ENCODE data around the gene SOX5. TPM values are rescaled to one million over a fixed set of nuclear protein-coding genes. Genes with fewer than 3 reads are reported as not detected.

Gene SOX5
- total RNA-seq, 1 donor from 2014 or later: 2.2 TPM

DNA sequence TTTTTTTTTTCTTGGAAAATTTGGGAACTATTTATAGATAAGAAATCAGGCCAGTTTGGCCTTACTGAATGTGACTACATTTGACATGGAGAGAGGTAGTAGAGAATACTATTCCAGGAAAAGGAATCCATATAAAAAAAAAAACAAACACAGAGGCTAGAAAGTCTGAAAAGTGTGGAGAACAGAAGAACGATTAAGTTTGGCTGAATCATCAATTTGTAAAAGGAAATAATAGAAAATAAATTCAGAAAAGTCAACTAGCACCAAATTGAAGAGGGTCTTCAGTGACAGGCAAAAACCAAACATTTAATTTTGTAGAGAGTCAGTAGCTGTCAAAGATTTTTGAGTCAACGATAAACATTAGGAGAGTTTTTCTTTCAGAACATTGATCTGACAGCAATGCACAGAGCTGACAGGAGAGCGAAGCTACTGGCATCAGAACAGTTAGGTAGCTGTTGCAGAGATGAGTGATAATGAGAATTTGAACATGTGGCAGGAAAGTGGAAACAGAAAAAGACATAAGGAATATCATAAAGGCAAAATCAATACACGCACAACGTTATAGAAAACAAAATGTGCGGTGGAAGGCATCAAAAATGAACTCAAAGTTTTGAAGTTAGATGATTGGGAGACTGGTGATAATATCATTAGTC, 241.2 kb downstream of the SOX5 start:
- intact Hi-C loops (cut with DNase I): no loop called here

DNA sequence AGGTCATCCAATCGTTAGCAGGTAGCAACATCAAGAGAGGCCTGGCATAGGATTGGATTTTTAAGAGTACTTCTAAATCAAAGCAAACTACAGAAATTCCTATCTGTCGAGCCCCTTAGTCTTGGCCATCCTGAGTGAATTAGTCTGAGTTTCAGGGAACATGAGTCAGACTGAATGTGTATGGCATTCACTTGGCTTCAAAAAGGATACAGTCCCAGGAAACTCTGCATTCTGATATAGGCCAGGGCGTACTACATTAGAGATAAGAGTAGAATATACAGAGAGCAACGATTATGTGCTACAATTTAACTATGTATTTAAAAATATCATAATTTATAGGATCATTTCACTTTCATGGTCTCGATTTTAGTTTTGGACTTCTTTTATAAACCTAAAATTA, 242.2 kb downstream of the SOX5 start:
- DNase-seq (ENCODE audit: low spot score): no peak
- intact Hi-C loops (cut with DNase I): no loop called here

More for the DNA sequence above, 241.2 kb downstream of the SOX5 start:
- DNase-seq (ENCODE audit: low spot score): no peak

DNA sequence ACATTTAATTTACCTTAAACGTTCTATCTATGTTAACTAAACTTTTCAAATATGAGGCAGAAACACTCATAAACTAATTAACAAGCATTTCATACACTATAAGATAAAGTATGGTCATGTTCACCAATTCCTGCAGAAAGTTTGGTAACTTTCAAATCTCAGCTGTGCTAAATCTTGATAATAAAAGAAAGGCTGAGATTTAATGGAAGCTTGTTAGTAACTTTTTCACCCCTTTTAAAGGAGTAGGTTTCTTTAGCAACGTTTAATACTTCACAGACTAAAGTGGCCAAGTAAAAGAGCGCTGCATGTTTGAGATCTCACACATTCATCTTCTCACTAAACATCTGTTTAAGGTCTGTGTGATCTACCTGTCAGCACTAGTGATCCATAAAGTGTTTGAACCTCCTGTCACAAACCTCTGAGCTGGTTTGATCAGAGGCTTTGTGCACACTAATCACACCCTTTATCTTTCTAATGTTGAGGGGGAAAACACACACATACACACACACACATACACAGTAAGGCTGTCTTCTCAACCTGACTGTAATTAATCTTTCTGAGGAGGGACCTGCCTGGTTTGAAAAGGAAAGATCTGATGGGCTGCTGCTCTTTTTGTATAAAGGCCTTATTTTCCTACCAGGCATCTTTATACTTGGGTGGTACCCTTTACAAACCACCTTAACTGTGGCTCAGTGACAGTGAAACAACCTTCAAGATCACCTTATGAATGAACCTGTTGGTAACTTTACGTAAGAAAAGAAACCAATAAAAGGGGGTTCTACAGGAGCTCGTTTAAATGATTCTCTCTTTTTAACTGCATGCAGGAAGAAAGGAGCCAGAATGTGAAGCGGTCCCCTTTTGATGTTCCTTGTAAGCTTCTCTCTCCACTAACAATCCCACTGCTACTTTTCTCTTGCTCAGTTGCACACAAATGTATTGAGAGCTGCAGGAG, 244.2 kb downstream of the SOX5 start:
- no peak for DNase-seq (ENCODE audit: low spot score)
- intact Hi-C loops (cut with DNase I): no loop called here

DNA sequence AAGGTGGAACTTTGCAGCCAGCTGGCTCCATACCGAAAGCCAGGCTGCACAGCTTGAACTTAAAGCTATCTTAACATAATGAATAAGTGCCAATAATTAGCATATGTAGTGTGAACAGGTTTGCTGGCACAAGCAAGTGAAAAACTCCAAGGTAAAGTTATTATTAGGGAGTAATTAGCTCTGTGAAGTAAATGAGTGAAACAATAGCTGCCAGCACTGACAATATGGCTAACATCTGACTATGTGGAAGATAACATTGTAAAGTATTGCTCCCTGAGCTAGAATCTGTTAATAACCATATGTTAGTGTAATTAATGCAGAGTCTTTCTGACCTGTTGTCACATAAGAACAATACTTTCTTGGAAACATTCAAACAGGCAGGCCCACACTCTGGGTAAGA, 246.4 kb downstream of the SOX5 start:
- DNase-seq (ENCODE audit: low spot score): no peak
- intact Hi-C loops (cut with DNase I): no loop called here

DNA sequence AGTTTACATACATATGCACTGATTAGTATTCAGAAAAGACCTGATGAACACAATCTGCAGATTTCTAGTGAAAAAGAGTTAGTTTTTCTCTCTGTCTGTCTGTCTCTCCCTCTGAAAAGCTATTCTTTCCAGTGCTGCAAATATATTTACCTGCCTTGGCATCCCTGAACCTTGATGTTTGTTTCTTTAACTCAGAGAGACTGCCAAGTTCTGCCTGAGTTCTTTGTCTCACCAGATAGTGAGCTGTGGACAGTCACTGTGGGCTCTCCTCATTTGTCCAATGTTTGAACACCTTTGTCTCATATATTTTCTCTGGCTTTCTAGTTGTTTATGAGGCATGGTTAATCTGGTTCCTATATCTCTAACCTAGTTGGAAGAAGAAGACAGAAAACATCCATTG, 250.4 kb downstream of the SOX5 start:
- no peak for DNase-seq (ENCODE audit: low spot score)
- intact Hi-C loops (cut with DNase I): no loop called here

DNA sequence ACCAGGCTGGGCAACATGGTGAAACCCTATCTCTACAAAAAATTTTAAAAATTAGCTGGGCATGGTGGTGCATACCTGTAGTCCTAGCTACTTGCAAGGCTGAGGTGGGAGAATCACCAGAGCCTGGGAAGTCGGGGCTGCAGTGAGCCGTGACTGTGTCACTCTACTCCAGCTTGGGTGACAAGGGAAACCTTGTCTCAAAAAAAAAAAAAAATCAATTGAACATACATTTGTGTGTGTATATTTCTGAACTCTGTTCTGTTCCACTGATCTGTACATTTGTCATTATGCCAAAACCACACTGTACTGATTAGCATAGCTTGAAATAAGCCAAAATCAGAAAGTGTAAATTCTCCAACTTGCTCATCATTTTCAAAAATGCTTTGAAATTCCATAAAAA, 254.6 kb downstream of the SOX5 start:
- DNase-seq (ENCODE audit: low spot score): no peak
- intact Hi-C loops (cut with DNase I): no loop called here

DNA sequence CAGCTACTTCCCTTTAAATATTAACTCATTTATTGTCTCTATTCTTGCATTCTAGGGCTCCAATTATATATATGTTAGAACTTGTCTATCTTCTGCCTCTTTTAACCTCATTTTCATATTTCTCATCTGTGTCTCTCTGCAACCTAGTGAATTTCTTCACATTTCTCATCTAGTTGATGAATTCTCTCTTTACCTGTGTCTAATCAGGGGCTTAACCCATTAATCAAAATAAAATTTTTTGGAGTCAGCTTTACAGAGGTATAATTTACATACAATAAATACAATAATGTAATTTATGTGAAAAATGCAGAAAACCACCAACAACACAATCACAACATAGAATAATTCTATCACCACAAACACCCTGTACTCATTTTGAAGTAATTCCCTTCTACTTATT, 255.2 kb downstream of the SOX5 start:
- DNase-seq (ENCODE audit: low spot score): no peak
- intact Hi-C loops (cut with DNase I): no loop called here

DNA sequence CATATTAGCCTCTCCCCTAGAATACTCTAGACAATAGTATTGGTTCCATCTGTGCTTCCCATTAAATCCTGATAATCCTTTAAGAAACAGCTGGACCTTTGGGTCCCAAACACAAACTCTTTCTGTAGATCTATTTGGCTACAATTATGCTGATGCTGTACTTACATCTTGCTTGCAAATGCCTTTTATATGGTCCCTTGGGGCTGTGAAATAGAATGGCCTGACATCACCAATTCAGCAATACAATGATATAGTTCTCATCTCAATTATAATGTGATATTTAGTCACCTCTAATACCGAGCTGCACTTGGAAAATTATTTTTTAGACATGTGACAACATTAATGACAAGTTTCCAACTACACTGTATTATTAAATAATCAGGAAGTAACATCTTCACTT, 261.5 kb downstream of the SOX5 start:
- DNase-seq (ENCODE audit: low spot score): no peak
- intact Hi-C loops (cut with DNase I): no loop called here

DNA sequence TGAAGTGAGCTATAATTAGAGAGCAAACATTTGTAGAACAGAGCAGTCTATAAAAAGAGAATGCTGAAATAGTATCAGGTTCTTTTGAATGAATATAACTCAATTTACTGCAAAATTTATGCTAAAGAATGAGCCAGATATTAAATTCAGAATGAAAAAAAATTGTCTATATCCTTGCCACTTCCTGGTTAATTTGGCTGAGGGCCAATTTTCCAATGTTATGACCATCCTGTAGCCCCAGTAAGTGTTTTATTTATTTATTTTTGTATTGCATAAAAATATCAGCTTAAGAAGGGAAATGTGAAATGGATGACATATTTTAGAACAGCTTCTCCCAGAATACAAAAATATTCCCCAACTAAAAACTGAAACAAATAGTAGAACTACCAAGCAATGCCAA, 263.4 kb downstream of the SOX5 start:
- intact Hi-C loops (cut with DNase I): no loop called here
- no peak for DNase-seq (ENCODE audit: low spot score)

DNA sequence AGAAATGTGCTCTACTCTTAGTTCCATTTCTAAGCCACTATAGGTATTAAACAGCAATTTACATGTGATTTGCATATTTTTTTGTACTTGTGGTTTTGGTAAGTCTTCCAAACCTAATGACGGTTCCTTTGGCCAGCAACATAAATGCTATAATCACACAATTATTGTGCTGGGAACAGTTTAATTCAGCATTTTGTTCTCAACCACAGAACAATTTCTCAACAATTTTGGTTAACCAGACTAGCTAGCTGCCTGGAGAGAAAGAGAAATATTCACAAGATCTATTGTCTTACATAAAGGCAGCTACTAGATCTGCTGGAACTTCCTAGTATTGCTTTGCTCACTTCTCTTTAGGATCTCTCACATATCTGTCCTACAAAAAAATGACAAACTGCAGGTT, 265.3 kb downstream of the SOX5 start:
- no peak for DNase-seq (ENCODE audit: low spot score)
- intact Hi-C loops (cut with DNase I): no loop called here

DNA sequence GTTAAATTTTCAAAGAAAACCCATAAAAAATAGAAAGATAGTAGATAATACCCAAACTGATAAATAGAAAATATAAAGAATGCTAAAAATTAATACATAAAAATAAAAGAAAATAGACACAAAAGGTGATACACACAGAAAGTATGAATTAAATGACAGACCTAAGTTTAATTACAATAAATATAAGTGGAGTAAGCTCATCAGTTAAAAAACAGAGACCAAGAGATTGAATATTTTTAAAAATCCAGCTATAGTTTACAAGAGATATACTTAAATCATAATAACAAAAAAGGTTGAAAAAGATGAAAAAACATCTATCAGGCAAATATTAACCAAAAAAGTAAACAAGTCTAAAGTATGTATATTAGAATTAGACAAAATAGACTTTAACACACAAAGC, 268.2 kb downstream of the SOX5 start:
- intact Hi-C loops (cut with DNase I): no loop called here
- no peak for DNase-seq (ENCODE audit: low spot score)

DNA sequence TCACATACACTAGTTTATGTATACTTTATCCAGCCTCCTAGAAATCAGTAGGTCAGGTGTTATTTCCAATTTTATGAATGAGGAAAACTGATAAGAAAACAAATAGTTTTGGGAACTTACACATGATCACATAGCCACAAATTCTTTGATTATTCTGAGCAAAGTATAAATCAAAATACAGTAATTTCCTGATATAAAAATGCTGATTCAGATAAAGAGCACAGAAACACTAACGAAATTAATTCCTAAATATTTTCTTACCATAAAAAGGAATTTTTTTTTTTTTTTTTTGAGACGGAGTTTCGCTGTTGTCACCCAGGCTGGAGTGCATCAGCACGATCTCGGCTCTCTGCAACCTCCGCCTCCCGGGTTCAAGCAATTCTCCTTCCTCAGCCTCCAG, 275.4 kb downstream of the SOX5 start:
- no peak for DNase-seq (ENCODE audit: low spot score)
- intact Hi-C loops (cut with DNase I): no loop called here

DNA sequence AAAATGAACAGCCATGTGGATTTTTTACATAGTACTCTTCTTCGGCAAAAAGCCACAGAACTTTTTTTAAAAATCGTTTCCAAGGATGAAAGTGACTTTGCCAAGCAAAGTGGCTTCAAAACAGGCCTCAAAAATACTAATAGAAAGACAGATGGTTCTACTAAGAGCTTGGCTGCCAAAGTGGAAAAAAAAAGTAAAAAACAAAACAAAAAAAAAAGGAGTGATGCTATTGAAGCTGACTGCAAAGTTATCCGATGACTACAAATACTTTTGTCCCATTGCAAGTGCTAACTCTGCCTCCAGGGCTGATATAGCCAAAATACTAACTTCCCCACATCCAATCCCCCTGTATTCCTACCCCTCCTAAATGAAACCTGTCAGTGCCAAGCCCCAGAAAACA, 277.6 kb downstream of the SOX5 start:
- intact Hi-C loops (cut with DNase I): no loop called here
- DNase-seq (ENCODE audit: low spot score): no peak

DNA sequence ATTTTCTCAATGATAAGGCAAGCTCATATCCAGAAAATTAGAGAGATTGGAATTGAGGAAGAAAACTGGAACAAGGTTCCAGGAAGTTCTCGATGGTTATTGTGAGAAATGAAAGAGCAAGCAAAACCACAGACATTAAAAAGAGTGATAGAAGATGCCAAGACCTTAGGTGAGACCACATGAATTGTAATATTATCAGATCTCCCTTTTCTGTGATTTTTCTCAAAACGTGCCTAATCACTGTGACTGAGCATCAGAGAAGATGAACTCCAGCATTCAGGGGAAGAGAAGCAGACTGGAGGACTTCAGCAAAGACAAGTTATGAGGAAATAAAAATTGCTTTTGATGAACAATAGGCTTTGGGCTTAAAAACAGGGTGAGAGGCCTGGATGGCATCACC, 278.8 kb downstream of the SOX5 start:
- DNase-seq (ENCODE audit: low spot score): no peak
- intact Hi-C loops (cut with DNase I): no loop called here

DNA sequence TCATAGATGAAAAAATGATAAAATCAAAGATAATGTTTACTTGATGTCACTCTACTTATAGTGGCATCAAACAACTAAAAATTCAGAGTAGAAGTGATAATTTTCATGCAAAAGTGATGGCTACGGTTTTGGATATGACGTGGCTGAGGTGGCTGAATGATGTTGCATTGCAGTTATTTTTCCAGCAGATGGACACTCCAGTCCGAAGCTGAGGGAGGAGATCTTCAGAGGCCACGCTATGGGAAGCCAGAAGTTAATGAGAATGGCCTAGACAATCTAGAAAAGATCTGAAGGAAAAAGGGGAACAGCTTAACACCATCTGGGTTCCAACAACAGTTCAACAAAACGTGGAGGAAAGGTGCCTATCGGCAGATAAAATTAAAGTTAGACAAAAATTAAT, 279.8 kb downstream of the SOX5 start:
- intact Hi-C loops (cut with DNase I): no loop called here
- no peak for DNase-seq (ENCODE audit: low spot score)

DNA sequence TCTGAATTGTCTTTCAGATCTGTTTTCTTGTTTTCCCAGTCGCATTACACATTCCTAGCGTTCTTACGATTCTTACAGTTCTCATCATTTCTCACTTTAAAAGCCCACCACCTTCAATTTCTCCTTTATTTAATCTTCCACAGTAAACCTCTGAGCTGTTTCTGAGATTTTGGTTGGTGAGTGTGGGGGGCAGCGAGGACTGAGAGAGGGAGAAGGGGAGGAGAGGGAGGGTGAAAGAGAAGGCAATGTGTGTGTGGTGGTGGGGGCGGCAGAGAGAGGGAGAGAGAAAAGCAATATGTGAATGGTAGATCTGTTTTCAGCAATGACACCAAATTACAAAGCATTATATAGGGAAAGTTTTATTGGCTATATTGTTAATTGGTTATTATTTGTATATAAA, 282.6 kb downstream of the SOX5 start:
- intact Hi-C loops (cut with DNase I): no loop called here
- DNase-seq (ENCODE audit: low spot score): no peak

DNA sequence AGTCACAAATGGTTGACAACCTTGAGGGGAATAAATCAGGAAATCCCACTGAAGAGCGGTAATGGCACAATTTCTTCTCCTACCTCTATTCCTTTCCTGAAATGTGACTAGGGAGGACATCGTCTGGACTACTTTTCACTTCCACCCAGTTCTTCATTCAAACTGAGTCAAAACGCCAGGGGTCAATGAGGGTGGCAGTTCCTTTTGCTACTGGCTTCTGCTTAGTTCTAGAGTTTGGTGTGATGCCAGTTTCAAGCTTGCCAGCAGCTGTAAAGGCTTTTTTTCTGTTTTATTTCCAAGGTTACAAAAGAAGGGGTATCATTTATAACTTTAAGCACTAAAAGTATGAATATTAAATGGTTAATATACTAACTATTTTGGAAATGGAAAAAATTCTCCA, 286.5 kb downstream of the SOX5 start:
- DNase-seq (ENCODE audit: low spot score): no peak
- intact Hi-C loops (cut with DNase I): no loop called here

DNA sequence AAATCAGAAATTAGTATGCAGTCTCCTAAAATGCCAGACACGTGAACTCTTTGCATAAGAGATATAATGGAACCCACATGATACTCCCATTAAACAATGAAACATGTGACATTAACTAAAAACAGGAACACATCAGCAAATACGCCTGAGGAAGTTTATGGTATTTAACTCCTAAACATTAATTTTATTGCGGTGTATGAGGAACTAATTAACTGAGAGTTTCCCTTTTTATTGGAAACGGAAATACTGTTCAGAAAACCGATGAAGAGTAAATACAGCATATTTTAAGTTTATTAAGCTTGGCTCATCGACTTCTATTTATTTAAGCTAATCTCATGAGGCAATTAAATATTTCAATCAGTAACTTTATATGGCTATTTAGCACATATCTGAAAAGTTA, 290.3 kb downstream of the SOX5 start:
- no peak for DNase-seq (ENCODE audit: low spot score)
- intact Hi-C loops (cut with DNase I): no loop called here

DNA sequence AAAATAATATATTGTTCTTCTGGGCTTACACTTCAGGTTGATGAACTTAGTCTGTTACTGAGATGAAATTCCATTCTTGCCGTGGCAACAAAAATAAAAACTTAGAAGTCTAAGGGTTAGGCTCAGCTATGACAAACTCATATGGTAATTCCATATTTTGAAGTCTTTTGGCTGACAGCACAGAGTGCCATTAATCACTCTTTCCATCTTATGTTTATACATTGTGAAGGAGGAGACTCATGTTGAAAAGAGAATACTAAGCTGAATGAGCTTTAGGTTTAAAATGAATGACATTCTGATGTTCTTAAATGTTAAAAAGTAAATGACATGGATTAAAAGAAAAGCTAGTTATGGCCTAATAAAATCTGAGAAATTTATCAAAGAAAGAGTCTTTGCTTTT, 291.9 kb downstream of the SOX5 start:
- intact Hi-C loops (cut with DNase I): no loop called here
- no peak for DNase-seq (ENCODE audit: low spot score)

DNA sequence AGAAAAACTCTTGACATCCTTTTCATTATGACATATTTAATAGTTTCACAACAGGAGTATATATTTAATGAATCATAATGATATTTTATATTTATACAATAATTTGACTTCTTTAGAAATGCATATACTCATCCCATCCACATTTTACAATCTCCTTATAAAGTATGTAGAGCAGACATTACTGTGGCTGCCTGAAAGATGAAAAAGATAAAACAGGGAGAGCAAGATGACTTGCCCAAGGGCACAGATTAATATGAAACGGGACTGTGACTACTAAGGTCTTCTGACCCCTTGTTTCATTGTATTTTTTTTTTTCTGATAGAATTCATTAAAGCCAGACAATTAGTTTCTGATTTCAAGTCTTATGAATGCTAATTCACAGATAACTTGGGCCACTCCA, 293.6 kb downstream of the SOX5 start:
- no peak for DNase-seq (ENCODE audit: low spot score)
- intact Hi-C loops (cut with DNase I): no loop called here

DNA sequence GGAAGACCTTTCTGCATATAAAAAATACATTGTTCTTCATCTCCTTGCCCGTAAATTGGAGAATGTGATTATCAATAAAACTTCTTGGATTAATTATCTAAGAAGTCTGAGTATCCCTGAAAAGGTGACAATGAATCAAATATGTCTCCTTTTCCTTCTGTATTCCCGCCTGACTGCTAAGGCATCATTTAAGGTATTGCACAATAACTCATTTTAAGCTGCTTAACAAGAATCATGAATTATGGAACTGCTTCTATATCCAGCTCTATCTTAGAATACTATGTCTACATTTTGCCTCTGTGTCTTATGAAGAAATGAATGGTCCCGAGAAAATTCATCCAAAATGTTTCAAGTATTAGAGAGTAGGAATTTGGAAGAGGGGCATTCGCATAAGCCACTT, 294.4 kb downstream of the SOX5 start:
- DNase-seq (ENCODE audit: low spot score): no peak
- intact Hi-C loops (cut with DNase I): no loop called here
